ENCODE measurements around the gene COX5A. TPM values are rescaled to one million over a fixed set of nuclear protein-coding genes. Genes with fewer than 3 reads are reported as not detected.
"Not testable (repeated sequence)": the region's sequence is repeated elsewhere in the genome, so short reads cannot be mapped to it uniquely, and the experiment has no call there.

COX5A gene
- polyA plus RNA-seq, 2 donors, result 196 to 331 TPM

- H3K27ac ChIP-seq (ENCODE audit: low read depth in 2 of 2, low read length in 1 of 2), result no peak overlapping the region
- H3K4me1 ChIP-seq (ENCODE audit: control insufficient read depth in 2 of 2, insufficient read depth in 2 of 2, low read length in 1 of 2), result no peaks in the 10 kb centered on the region
- peaks cover 0 to 6% of the 10 kb centered on the region in 2 donors for H3K36me3 ChIP-seq (ENCODE audit: control insufficient read depth in 2 of 2, insufficient read depth in 2 of 2, low read length in 1 of 2)
- no peaks in the 10 kb centered on the region for H3K27me3 ChIP-seq (ENCODE audit: control insufficient read depth in 1 of 2, insufficient read depth in 2 of 2, low read length in 2 of 2)
- H3K9me3 ChIP-seq (ENCODE audit: control insufficient read depth in 2 of 2, insufficient read depth in 1 of 2, low read depth in 1 of 2, low read length in 1 of 2), result no peaks in the 10 kb centered on the region
- no peak overlapping the region for H3K4me3 ChIP-seq (ENCODE audit: low read depth in 1 of 2, low read length in 2 of 2)
- WGBS, 2 donors, result 96 to 98% methylated on average over 5 of the region's 5 CpGs
Observed at GRCh38 chr15:74928771-74929198, 9.1 kb downstream of the COX5A start.

- 92 to 94% methylated on average over 3 of the region's 3 CpGs for WGBS, 2 donors
- no peak overlapping the region for H3K4me3 ChIP-seq (ENCODE audit: low read depth in 1 of 2, low read length in 2 of 2)
Observed at GRCh38 chr15:74924525-74924924, 13.3 kb downstream of the COX5A start.

GRCh38 chr15:74920456-74920855 lies 17.4 kb downstream of the COX5A start:
- H3K27ac ChIP-seq (ENCODE audit: low read depth in 2 of 2, low read length in 1 of 2), result no peak overlapping the region
- WGBS, 2 donors, result 81 to 84% methylated on average over 8 of the region's 8 CpGs
- peaks cover 13 to 18% of the 10 kb centered on the region in 2 donors for H3K36me3 ChIP-seq (ENCODE audit: control insufficient read depth in 2 of 2, insufficient read depth in 2 of 2, low read length in 1 of 2)

More at GRCh38 chr15:74924525-74924924, 13.3 kb downstream of the COX5A start:
- H3K27me3 ChIP-seq (ENCODE audit: control insufficient read depth in 1 of 2, insufficient read depth in 2 of 2, low read length in 2 of 2), result no peaks in the 10 kb centered on the region
- H3K27ac ChIP-seq (ENCODE audit: low read depth in 2 of 2, low read length in 1 of 2), result no peak overlapping the region
- peaks cover 3 to 19% of the 10 kb centered on the region in 2 donors for H3K36me3 ChIP-seq (ENCODE audit: control insufficient read depth in 2 of 2, insufficient read depth in 2 of 2, low read length in 1 of 2)
- H3K9me3 ChIP-seq (ENCODE audit: control insufficient read depth in 2 of 2, insufficient read depth in 1 of 2, low read depth in 1 of 2, low read length in 1 of 2), result no peaks in the 10 kb centered on the region
- H3K4me1 ChIP-seq (ENCODE audit: control insufficient read depth in 2 of 2, insufficient read depth in 2 of 2, low read length in 1 of 2), result no peaks in the 10 kb centered on the region

GRCh38 chr15:74917676-74918075 lies 20.2 kb downstream of the COX5A start:
- H3K36me3 ChIP-seq (ENCODE audit: control insufficient read depth in 2 of 2, insufficient read depth in 2 of 2, low read length in 1 of 2), result peaks cover 13 to 19% of the 10 kb centered on the region in 2 donors
- 91 to 93% methylated on average over 6 of the region's 6 CpGs for WGBS, 2 donors
- H3K4me3 ChIP-seq (ENCODE audit: low read depth in 1 of 2, low read length in 2 of 2), result no peak overlapping the region
- no peaks in the 10 kb centered on the region for H3K9me3 ChIP-seq (ENCODE audit: control insufficient read depth in 2 of 2, insufficient read depth in 1 of 2, low read depth in 1 of 2, low read length in 1 of 2)
- no peaks in the 10 kb centered on the region for H3K27me3 ChIP-seq (ENCODE audit: control insufficient read depth in 1 of 2, insufficient read depth in 2 of 2, low read length in 2 of 2)
- H3K4me1 ChIP-seq (ENCODE audit: control insufficient read depth in 2 of 2, insufficient read depth in 2 of 2, low read length in 1 of 2), result no peaks in the 10 kb centered on the region
- no peak overlapping the region for H3K27ac ChIP-seq (ENCODE audit: low read depth in 2 of 2, low read length in 1 of 2)

More at GRCh38 chr15:74920456-74920855, 17.4 kb downstream of the COX5A start:
- Histone ChIP-seq H3K4me3 (ENCODE audit: low read depth in 1 of 2, low read length in 2 of 2) (no peak overlapping the region), H3K27me3 (ENCODE audit: control insufficient read depth in 1 of 2, insufficient read depth in 2 of 2, low read length in 2 of 2) (no peaks in the 10 kb centered on the region), H3K9me3 (ENCODE audit: control insufficient read depth in 2 of 2, insufficient read depth in 1 of 2, low read depth in 1 of 2, low read length in 1 of 2) (no peaks in the 10 kb centered on the region), H3K4me1 (ENCODE audit: control insufficient read depth in 2 of 2, insufficient read depth in 2 of 2, low read length in 1 of 2) (no peaks in the 10 kb centered on the region)

- H3K9me3 ChIP-seq (ENCODE audit: control insufficient read depth in 2 of 2, insufficient read depth in 1 of 2, low read depth in 1 of 2, low read length in 1 of 2); H3K36me3 ChIP-seq (ENCODE audit: control insufficient read depth in 2 of 2, insufficient read depth in 2 of 2, low read length in 1 of 2); H3K27ac ChIP-seq (ENCODE audit: low read depth in 2 of 2, low read length in 1 of 2); H3K4me3 ChIP-seq (ENCODE audit: low read depth in 1 of 2, low read length in 2 of 2); H3K4me1 ChIP-seq (ENCODE audit: control insufficient read depth in 2 of 2, insufficient read depth in 2 of 2, low read length in 1 of 2); H3K27me3 ChIP-seq (ENCODE audit: control insufficient read depth in 1 of 2, insufficient read depth in 2 of 2, low read length in 2 of 2): not testable (repeated sequence)
- 95 to 96% methylated on average over 8 of the region's 8 CpGs for WGBS, 2 donors
Observed at GRCh38 chr15:74913799-74914198, 24.1 kb downstream of the COX5A start.

GRCh38 chr15:74913041-74913440 lies 24.8 kb downstream of the COX5A start:
- 78 to 86% methylated on average over 9 of the region's 9 CpGs for WGBS, 2 donors
- Histone ChIP-seq H3K27ac (ENCODE audit: low read depth in 2 of 2, low read length in 1 of 2) (no peak overlapping the region), H3K27me3 (ENCODE audit: control insufficient read depth in 1 of 2, insufficient read depth in 2 of 2, low read length in 2 of 2) (no peaks in the 10 kb centered on the region), H3K36me3 (ENCODE audit: control insufficient read depth in 2 of 2, insufficient read depth in 2 of 2, low read length in 1 of 2) (peaks cover 1 to 9% of the 10 kb centered on the region in 2 donors), H3K4me1 (ENCODE audit: control insufficient read depth in 2 of 2, insufficient read depth in 2 of 2, low read length in 1 of 2) (no peaks in the 10 kb centered on the region), H3K9me3 (ENCODE audit: control insufficient read depth in 2 of 2, insufficient read depth in 1 of 2, low read depth in 1 of 2, low read length in 1 of 2) (no peaks in the 10 kb centered on the region), H3K4me3 (ENCODE audit: low read depth in 1 of 2, low read length in 2 of 2) (no peak overlapping the region)

- Histone ChIP-seq H3K4me3 (ENCODE audit: low read depth in 1 of 2, low read length in 2 of 2) (no peak overlapping the region), H3K36me3 (ENCODE audit: control insufficient read depth in 2 of 2, insufficient read depth in 2 of 2, low read length in 1 of 2) (peaks cover 0 to 9% of the 10 kb centered on the region in 2 donors), H3K27ac (ENCODE audit: low read depth in 2 of 2, low read length in 1 of 2) (no peak overlapping the region), H3K27me3 (ENCODE audit: control insufficient read depth in 1 of 2, insufficient read depth in 2 of 2, low read length in 2 of 2) (no peaks in the 10 kb centered on the region), H3K4me1 (ENCODE audit: control insufficient read depth in 2 of 2, insufficient read depth in 2 of 2, low read length in 1 of 2) (peaks cover 4 to 10% of the 10 kb centered on the region in 2 donors), H3K9me3 (ENCODE audit: control insufficient read depth in 2 of 2, insufficient read depth in 1 of 2, low read depth in 1 of 2, low read length in 1 of 2) (no peaks in the 10 kb centered on the region)
- WGBS, 2 donors, result 92 to 98% methylated on average over 4 of the region's 4 CpGs
Observed at GRCh38 chr15:74908635-74909034, 29.2 kb downstream of the COX5A start.

- H3K27ac ChIP-seq (ENCODE audit: low read depth in 2 of 2, low read length in 1 of 2), result peak overlapping the region; percentile 92 to 93
- WGBS, 2 donors, result 42 to 45% methylated on average over 8 of the region's 8 CpGs
- peaks cover 4 to 15% of the 10 kb centered on the region in 2 donors for H3K4me1 ChIP-seq (ENCODE audit: control insufficient read depth in 2 of 2, insufficient read depth in 2 of 2, low read length in 1 of 2)
- H3K27me3 ChIP-seq (ENCODE audit: control insufficient read depth in 1 of 2, insufficient read depth in 2 of 2, low read length in 2 of 2), result no peaks in the 10 kb centered on the region
- H3K4me3 ChIP-seq (ENCODE audit: low read depth in 1 of 2, low read length in 2 of 2), result peak overlapping the region; percentile 82 to 83
- H3K9me3 ChIP-seq (ENCODE audit: control insufficient read depth in 2 of 2, insufficient read depth in 1 of 2, low read depth in 1 of 2, low read length in 1 of 2), result no peaks in the 10 kb centered on the region
- H3K36me3 ChIP-seq (ENCODE audit: control insufficient read depth in 2 of 2, insufficient read depth in 2 of 2, low read length in 1 of 2), result peaks cover 0 to 16% of the 10 kb centered on the region in 2 donors
Observed at GRCh38 chr15:74907163-74907870, 30.6 kb downstream of the COX5A start.

GRCh38 chr15:74906450-74907162 lies 31.3 kb downstream of the COX5A start, which contains the start of gene FAM219B:
Gene FAM219B, minus strand, starts transcription at chr15:74906851. Its CDS starts 51 bp downstream, at chr15:74906800.
- H3K4me3 ChIP-seq (ENCODE audit: low read depth in 1 of 2, low read length in 2 of 2), result peak within 1 kb of the TSS; percentile 82 to 83
- peaks cover 0 to 16% of the 10 kb centered on the region in 2 donors for H3K36me3 ChIP-seq (ENCODE audit: control insufficient read depth in 2 of 2, insufficient read depth in 2 of 2, low read length in 1 of 2)
- H3K9me3 ChIP-seq (ENCODE audit: control insufficient read depth in 2 of 2, insufficient read depth in 1 of 2, low read depth in 1 of 2, low read length in 1 of 2), result no peaks in the 10 kb centered on the region
- 0 to 1% methylated on average over 74 of the region's 74 CpGs for WGBS, 2 donors
- peaks cover 4 to 16% of the 10 kb centered on the region in 2 donors for H3K4me1 ChIP-seq (ENCODE audit: control insufficient read depth in 2 of 2, insufficient read depth in 2 of 2, low read length in 1 of 2)
- no peaks in the 10 kb centered on the region for H3K27me3 ChIP-seq (ENCODE audit: control insufficient read depth in 1 of 2, insufficient read depth in 2 of 2, low read length in 2 of 2)
- H3K27ac ChIP-seq (ENCODE audit: low read depth in 2 of 2, low read length in 1 of 2), result peak within 1 kb of the TSS; percentile 92 to 93

Measured in esophagus (tissue), 2 donors.